OCI-LY1 (cell line): Measurements from ENCODE around the gene MAP3K3.

Source experiments
- H2AFZ ChIP-seq: fragments of 200-600 bp; sonication (generic), shearing (Covaris generic); 2 replicates; pipeline ENCODE4 v1.6.0; 2014; ENCODE audit warnings: antibody characterized with exemption, mild to moderate bottlenecking, low read length
- H3F3A ChIP-seq: fragments of 200-600 bp; sonication (generic), shearing (Covaris generic); 2 replicates; pipeline ENCODE4 v1.6.0; 2014; ENCODE audit warnings: mild to moderate bottlenecking, antibody characterized with exemption, low read length, moderate library complexity; ENCODE audit not compliant: insufficient read depth
- H3K27ac ChIP-seq: fragments of 200-600 bp; sonication (generic); 2 replicates; pipeline ENCODE4 v1.5.1; 2014; ENCODE audit warnings: low read length, mixed run types, mild to moderate bottlenecking, low read depth; ENCODE audit not compliant: poor library complexity, severe bottlenecking
- H3K27me3 ChIP-seq: fragments of 200-600 bp; sonication (generic); 2 replicates; pipeline ENCODE4 v1.6.0; 2014; ENCODE audit warnings: antibody characterized with exemption, mild to moderate bottlenecking, low read length, moderate library complexity; ENCODE audit not compliant: insufficient read depth
- H3K36me3 ChIP-seq: fragments of 200-600 bp; sonication (generic); 2 replicates; pipeline ENCODE4 v1.6.1; 2014; ENCODE audit warnings: mild to moderate bottlenecking, antibody characterized with exemption, low read length, moderate library complexity, mixed read lengths; ENCODE audit not compliant: insufficient read depth
- H3K4me1 ChIP-seq: fragments of 200-600 bp; sonication (generic); 2 replicates; pipeline ENCODE4 v1.5.1; 2014; ENCODE audit warnings: mild to moderate bottlenecking, low read length, moderate library complexity; ENCODE audit not compliant: insufficient read depth, severe bottlenecking
- H3K4me2 ChIP-seq: fragments of 200-600 bp; sonication (generic), shearing (Covaris generic); 2 replicates; pipeline ENCODE4 v1.6.1; 2014; ENCODE audit warnings: low read length
- H3K4me3 ChIP-seq: fragments of 200-600 bp; sonication (generic); 2 replicates; pipeline ENCODE4 v1.5.1; 2014; ENCODE audit warnings: low read length, low read depth, mild to moderate bottlenecking, mixed read lengths; ENCODE audit not compliant: poor library complexity, severe bottlenecking
- H3K79me2 ChIP-seq: fragments of 200-600 bp; shearing (Covaris generic); 2 replicates; pipeline ENCODE4 v1.6.1; 2016; ENCODE audit warnings: mixed run types, low read length, mixed read lengths; ENCODE audit not compliant: insufficient read depth
- H3K9ac ChIP-seq: fragments of 200-600 bp; sonication (generic), shearing (Covaris generic); 2 replicates; pipeline ENCODE4 v1.6.1; 2014; ENCODE audit warnings: mild to moderate bottlenecking, low read length, mixed read lengths
- H3K9me2 ChIP-seq: fragments of 200-600 bp; sonication (generic), shearing (Covaris generic); 2 replicates; pipeline ENCODE4 v1.6.1; 2014; ENCODE audit warnings: low read depth, mild to moderate bottlenecking, low read length, mixed read lengths
- H3K9me3 ChIP-seq: fragments of 200-600 bp; shearing (Covaris generic); 2 replicates; pipeline ENCODE4 v1.6.1; 2014; ENCODE audit warnings: low read length, mixed read lengths
- H4K20me1 ChIP-seq: fragments of 200-600 bp; sonication (generic), shearing (Covaris generic); 2 replicates; pipeline ENCODE4 v1.6.0; 2016; ENCODE audit warnings: mild to moderate bottlenecking, low read length; ENCODE audit not compliant: insufficient read depth
- CTCF ChIP-seq: fragments of 200-600 bp; sonication (generic), shearing (Covaris generic); IDR thresholded peaks from 2 replicates; pipeline ENCODE4 v1.5.1; 2017; ENCODE audit warnings: mild to moderate bottlenecking, antibody characterized with exemption, low read length, moderate library complexity, mixed read lengths
- EZH2 ChIP-seq: fragments of 200-600 bp; sonication (generic), shearing (Covaris generic); IDR thresholded peaks from 2 replicates; pipeline ENCODE4 v1.8.0; 2017; ENCODE audit warnings: borderline replicate concordance, mixed run types, mild to moderate bottlenecking, antibody characterized with exemption, low read length, moderate library complexity, mixed read lengths

Gene MAP3K3

GRCh38 chr17:63610854-63611253 lies 11.4 kb upstream of the MAP3K3 start:
- TF ChIP-seq EZH2 (no peak), CTCF (no peak)
- Histone ChIP-seq H3K4me3 (no peak overlapping the region), H3K4me1 (no peaks in the 10 kb centered on the region), H3K4me2 (no peak overlapping the region), H3K79me2 (no peaks in the 10 kb centered on the region), H3F3A (peaks cover 6% of the 10 kb centered on the region; the same call in 1 of the 2 replicates), H3K36me3 (peaks cover 35% of the 10 kb centered on the region), H3K9ac (no peak overlapping the region), H3K9me3 (no peaks in the 10 kb centered on the region), H4K20me1 (no peaks in the 10 kb centered on the region), H3K27me3 (no peaks in the 10 kb centered on the region), H3K9me2 (no peaks in the 10 kb centered on the region), H3K27ac (no peak overlapping the region), H2AFZ (no peak overlapping the region)

- H3K4me3 ChIP-seq, result no peak overlapping the region
- no peaks in the 10 kb centered on the region for H3K9me3 ChIP-seq
- no peak overlapping the region for H2AFZ ChIP-seq
- no peaks in the 10 kb centered on the region for H3K4me1 ChIP-seq
- H3K4me2 ChIP-seq, result no peak overlapping the region
- H3K27me3 ChIP-seq, result no peaks in the 10 kb centered on the region
- no peaks in the 10 kb centered on the region for H3K9me2 ChIP-seq
- H3K9ac ChIP-seq, result no peak overlapping the region
- no peak for TF ChIP-seq CTCF
- no peak for TF ChIP-seq EZH2
- H3K27ac ChIP-seq, result no peak overlapping the region
- H3K79me2 ChIP-seq, result no peaks in the 10 kb centered on the region
- H4K20me1 ChIP-seq, result no peaks in the 10 kb centered on the region
- peaks cover 30% of the 10 kb centered on the region for H3K36me3 ChIP-seq
- H3F3A ChIP-seq, result peaks cover 6% of the 10 kb centered on the region; the same call in 1 of the 2 replicates
Observed at GRCh38 chr17:63611354-63611753, 10.9 kb upstream of the MAP3K3 start.

- H3K4me1 ChIP-seq, result no peaks in the 10 kb centered on the region
- H3K9me2 ChIP-seq, result no peaks in the 10 kb centered on the region
- no peaks in the 10 kb centered on the region for H3K9me3 ChIP-seq
- H3K4me3 ChIP-seq, result no peak overlapping the region
- no peak overlapping the region for H3K4me2 ChIP-seq
- H2AFZ ChIP-seq, result no peak overlapping the region
- no peak overlapping the region for H3K27ac ChIP-seq
- no peaks in the 10 kb centered on the region for H4K20me1 ChIP-seq
- no peaks in the 10 kb centered on the region for H3K27me3 ChIP-seq
- H3K9ac ChIP-seq, result no peak overlapping the region
- peaks cover 6% of the 10 kb centered on the region; the same call in 1 of the 2 replicates for H3F3A ChIP-seq
- H3K36me3 ChIP-seq, result peaks cover 8% of the 10 kb centered on the region; the same call in 1 of the 2 replicates
- H3K79me2 ChIP-seq, result no peaks in the 10 kb centered on the region
- TF ChIP-seq EZH2 (no peak), CTCF (no peak)
Observed at GRCh38 chr17:63613663-63614062, 8.6 kb upstream of the MAP3K3 start.
